ENCODE results near the gene CCDC91. TPM values are rescaled to one million over a fixed set of nuclear protein-coding genes. Genes with fewer than 3 reads are reported as not detected.

CCDC91 gene
- total and polyA plus RNA-seq, 9 of the 15 experiments (the other 6 are each of a cell fraction or from before 2014, with no cell fraction given), result 10.1 to 31.1 (median 26.3) TPM

GRCh38 chr12:28540324-28540714, 350.1 kb downstream of the CCDC91 start:
- FAIRE-seq (no peak), DNase-seq (ENCODE audit: extremely low read depth in 1 of 4, low spot score in 3 of 4) (peak in 1 of 4 experiments; percentile 10), ATAC-seq (peak; percentile 44)
- H2AFZ ChIP-seq (ENCODE audit: low read depth, low read length), result no peak overlapping the region
- H3K27me3 ChIP-seq (ENCODE audit: control insufficient read depth in 2 of 2, insufficient read depth in 2 of 2, low read length in 2 of 2), result no peaks in the 10 kb centered on the region
- no peaks in the 10 kb centered on the region for H4K20me1 ChIP-seq (replicated peaks; ENCODE audit: control insufficient read depth, insufficient read depth, low read length)
- TF ChIP-seq SMARCC2 (IDR thresholded peaks at IDR 0.05; ENCODE audit: low read depth), result no peak
- no peak for TF ChIP-seq ZNF436 (CRISPR knock-in tag; IDR thresholded peaks at IDR 0.05)
- TF ChIP-seq MAZ (CRISPR knock-in tag; conservative IDR thresholded peaks at IDR 0.05 in 1 of 2, IDR thresholded peaks at IDR 0.05 in 1 of 2), result 0 out of 4 replicates have a peak, but pooled peaks of 1 of the 2 experiments have one; percentile 31
- TF ChIP-seq SMC3 (conservative IDR thresholded peaks at IDR 0.05; ENCODE audit: insufficient read depth, low read depth, low read length), result no peak
- peak; percentile 73 for TF ChIP-seq SMAD4 (CRISPR knock-in tag; conservative IDR thresholded peaks at IDR 0.05)
- no peak for TF ChIP-seq CEBPG (CRISPR knock-in tag; IDR thresholded peaks at IDR 0.05)
- TF ChIP-seq CEBPG (tag; conservative IDR thresholded peaks at IDR 0.05 in 1 of 2, IDR thresholded peaks at IDR 0.05 in 1 of 2), result peak in 1 of 2 experiments; percentile 9; a peak in 1 of 4 replicates
- TF ChIP-seq FOXA3 (CRISPR knock-in tag; conservative IDR thresholded peaks at IDR 0.05 in 1 of 2, IDR thresholded peaks at IDR 0.05 in 1 of 2), result 0 out of 4 replicates have a peak, but pooled peaks of 1 of the 2 experiments have one; percentile 21
- TF ChIP-seq TCF3 (CRISPR knock-in tag; IDR thresholded peaks at IDR 0.05), result peak; percentile 35; the same call in 1 of the 2 replicates
- no peak for TF ChIP-seq FUS (optimal IDR thresholded peaks at IDR 0.05; ENCODE audit: low read depth, low read length)
- TF ChIP-seq TEAD4 (IDR thresholded peaks at IDR 0.05; ENCODE audit: low read length), result peak; percentile 60
- no peak for TF ChIP-seq TEAD4 (CRISPR knock-in tag; IDR thresholded peaks at IDR 0.05; ENCODE audit: borderline replicate concordance)
- 0 out of 2 replicates have a peak, but pooled peaks have one; percentile 15 for TF ChIP-seq ATF4 (CRISPR knock-in tag; IDR thresholded peaks at IDR 0.05)
- TF ChIP-seq ZNF175 (CRISPR knock-in tag; IDR thresholded peaks at IDR 0.05; ENCODE audit: low read depth), result no peak
- no peak for TF ChIP-seq POLR2AphosphoS2 (IDR thresholded peaks at IDR 0.05; ENCODE audit: low read length)
- TF ChIP-seq SOX6 (IDR thresholded peaks at IDR 0.05), result 0 out of 2 replicates have a peak, but pooled peaks have one; percentile 47
- peak; percentile 30; the same call in 1 of the 2 replicates for TF ChIP-seq CBFA2T3 (IDR thresholded peaks at IDR 0.05)
- TF ChIP-seq ZNF583 (CRISPR knock-in tag; IDR thresholded peaks at IDR 0.05), result no peak
- TF ChIP-seq ZNF766 (CRISPR knock-in tag; conservative IDR thresholded peaks at IDR 0.05), result peak; percentile 76; the same call in 1 of the 2 replicates
- no peak; the same call in 1 of the 2 replicates for TF ChIP-seq ARID1B (IDR thresholded peaks at IDR 0.05)
- TF ChIP-seq IFI16 (CRISPR knock-in tag; IDR thresholded peaks at IDR 0.05), result no peak
- intact Hi-C loops (cut with micrococcal nuclease) (loop anchor here (5.0 kb wide), 1 partner anchor 348 kb away; the partner anchor contains the start of gene CCDC91), in situ Hi-C loops (cut with MboI) (no loop called here)
- ChIA-PET POLR2A (no interaction called here), CTCF (ENCODE audit: low intra/inter-chr PET ratio) (no interaction called here)
- no peak overlapping the region for H3K4me2 ChIP-seq (ENCODE audit: insufficient read depth, low read length)
- BruUV-seq (replicated peaks), result no TSS peak
- H3K4me1 ChIP-seq (replicated peaks in 1 of 2; ENCODE audit: control insufficient read depth in 2 of 2, insufficient read depth in 2 of 2, low read length in 2 of 2), result peaks cover 0 to 8% of the 10 kb centered on the region in 2 experiments; a peak in 2 of 5 replicates
- H3K27ac ChIP-seq (ENCODE audit: extremely low read depth, low read depth, low read length), result no peak overlapping the region
- no peaks in the 10 kb centered on the region for H3K79me2 ChIP-seq (ENCODE audit: control insufficient read depth, insufficient read depth, low read length)
- no peaks in the 10 kb centered on the region for H3K36me3 ChIP-seq (ENCODE audit: control insufficient read depth, insufficient read depth, low read length)
- no peak overlapping the region for H3K4me3 ChIP-seq
- no peaks in the 10 kb centered on the region for H3K9me1 ChIP-seq (ENCODE audit: control insufficient read depth, insufficient read depth, low read length)
- WGBS (ENCODE audit: insufficient coverage, low coverage, missing lambda C conversion rate), result 5% methylated on average over 2 of the region's 2 CpGs
- H3K9me3 ChIP-seq (replicated peaks; ENCODE audit: control insufficient read depth, insufficient read depth, low read depth, low read length), result no peaks in the 10 kb centered on the region
- no peak overlapping the region for H3K9ac ChIP-seq (ENCODE audit: insufficient read depth in 1 of 2, low read depth in 2 of 2, low read length in 2 of 2)
